ENCODE data around the gene RGS9.
"Not testable (repeated sequence)": the region's sequence is repeated elsewhere in the genome, so short reads cannot be mapped to it uniquely, and the experiment has no call there.

Gene RGS9

GRCh38 chr17:65204001-65204400 is 66.8 kb downstream of the RGS9 start:
- no peak for TF ChIP-seq CTCF (IDR thresholded peaks at IDR 0.05; ENCODE audit: low read depth, low read length)
- Histone ChIP-seq H3K4me1 (no peaks in the 10 kb centered on the region), H3K27me3 (no peaks in the 10 kb centered on the region), H3K4me3 (ENCODE audit: low read depth, low read length) (no peak overlapping the region), H3K36me3 (no peaks in the 10 kb centered on the region), H3K9me3 (no peaks in the 10 kb centered on the region)
- DNase-seq, result no peak

GRCh38 chr17:65205655-65206054 is 68.5 kb downstream of the RGS9 start:
- Histone ChIP-seq H3K4me3 (ENCODE audit: low read depth, low read length) (no peak overlapping the region), H3K36me3 (no peaks in the 10 kb centered on the region), H3K27me3 (no peaks in the 10 kb centered on the region), H3K9me3 (no peaks in the 10 kb centered on the region), H3K4me1 (no peaks in the 10 kb centered on the region)
- TF ChIP-seq CTCF (IDR thresholded peaks at IDR 0.05; ENCODE audit: low read depth, low read length), result no peak
- DNase-seq, result no peak

GRCh38 chr17:65207448-65207847 is 70.3 kb downstream of the RGS9 start:
- DNase-seq; H3K27me3 ChIP-seq; H3K4me1 ChIP-seq; H3K4me3 ChIP-seq (ENCODE audit: low read depth, low read length); H3K9me3 ChIP-seq; H3K36me3 ChIP-seq: not testable (repeated sequence)

- H3K9me3 ChIP-seq, result no peaks in the 10 kb centered on the region
- no peaks in the 10 kb centered on the region for H3K4me1 ChIP-seq
- H3K27me3 ChIP-seq, result no peaks in the 10 kb centered on the region
- no peak overlapping the region for H3K4me3 ChIP-seq (ENCODE audit: low read depth, low read length)
- no peak for DNase-seq
- no peaks in the 10 kb centered on the region for H3K36me3 ChIP-seq
- TF ChIP-seq CTCF (IDR thresholded peaks at IDR 0.05; ENCODE audit: low read depth, low read length), result no peak
Observed at GRCh38 chr17:65208717-65209116, 71.5 kb downstream of the RGS9 start.

GRCh38 chr17:65218261-65218660 is 81.1 kb downstream of the RGS9 start:
- H3K27me3 ChIP-seq, result peaks cover 24% of the 10 kb centered on the region

GRCh38 chr17:65219124-65219523 is 82.0 kb downstream of the RGS9 start:
- Histone ChIP-seq H3K27me3 (peaks cover 24% of the 10 kb centered on the region), H3K4me3 (ENCODE audit: low read depth, low read length) (no peak overlapping the region), H3K36me3 (no peaks in the 10 kb centered on the region), H3K9me3 (no peaks in the 10 kb centered on the region), H3K4me1 (no peaks in the 10 kb centered on the region)
- no peak for DNase-seq
- peak; percentile 43 for TF ChIP-seq CTCF (IDR thresholded peaks at IDR 0.05; ENCODE audit: low read depth, low read length)

More at GRCh38 chr17:65218261-65218660, 81.1 kb downstream of the RGS9 start:
- H3K9me3 ChIP-seq, result no peaks in the 10 kb centered on the region
- TF ChIP-seq CTCF (IDR thresholded peaks at IDR 0.05; ENCODE audit: low read depth, low read length), result no peak
- H3K4me3 ChIP-seq (ENCODE audit: low read depth, low read length), result no peak overlapping the region
- H3K4me1 ChIP-seq, result no peaks in the 10 kb centered on the region
- H3K36me3 ChIP-seq, result no peaks in the 10 kb centered on the region
- DNase-seq, result no peak

GRCh38 chr17:65219707-65220106 is 82.5 kb downstream of the RGS9 start:
- Histone ChIP-seq H3K36me3 (no peaks in the 10 kb centered on the region), H3K4me1 (no peaks in the 10 kb centered on the region), H3K4me3 (ENCODE audit: low read depth, low read length) (no peak overlapping the region), H3K9me3 (no peaks in the 10 kb centered on the region), H3K27me3 (peaks cover 20% of the 10 kb centered on the region)
- DNase-seq, result no peak
- no peak for TF ChIP-seq CTCF (IDR thresholded peaks at IDR 0.05; ENCODE audit: low read depth, low read length)

All from BE2C (cell line).